HL-60/S4 treated with phorbol 12-myristate 13-acetate at 8.2 ng/mL for 4 days and 3 days (cell line): ENCODE data around the gene DIAPH1.

Experiments used
- in situ Hi-C: fragments of 300-500 bp; cut with MboI; formaldehyde crosslinking; loops from 2 replicates; pipeline ENCODE4 v1.15.0; 2022; ENCODE audit warnings: low sequenced_read_pairs

The DIAPH1 gene

DNA sequence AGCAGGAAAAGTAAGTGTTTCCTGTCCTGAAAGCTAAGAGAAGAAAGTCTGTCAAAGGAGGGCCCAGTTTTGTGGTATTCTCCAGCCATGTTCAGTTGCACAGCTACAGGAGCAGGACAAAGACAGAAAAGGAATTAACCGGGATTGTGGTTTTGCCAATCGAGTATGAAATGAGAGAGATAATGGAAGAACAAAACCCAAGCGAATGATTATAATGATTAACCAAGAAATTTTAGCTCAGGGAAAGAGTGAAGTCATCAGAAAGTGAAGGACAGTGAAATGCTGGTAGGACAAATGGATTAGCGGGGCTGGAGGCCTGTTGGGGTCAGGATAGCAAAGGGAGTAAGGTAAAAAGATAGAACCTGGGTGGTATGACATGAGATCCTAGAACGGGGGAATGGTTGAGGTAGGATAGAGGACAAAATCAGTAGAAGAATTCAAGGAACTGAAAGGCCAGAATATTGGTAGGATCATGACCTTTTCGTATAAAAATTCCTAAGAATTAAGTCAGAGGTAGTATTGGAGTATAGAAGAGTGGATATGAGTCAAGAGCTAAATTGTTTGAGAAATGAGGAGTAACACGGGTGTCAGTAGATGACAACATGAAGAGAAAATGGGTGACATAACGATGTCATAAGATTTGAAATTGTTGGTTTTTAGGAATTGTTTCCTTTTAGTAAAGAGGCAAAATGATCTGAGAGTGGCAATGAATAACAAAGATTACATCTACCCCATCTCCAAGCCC, 52.8 kb downstream of the DIAPH1 start:
- in situ Hi-C loops = no loop called here

DNA sequence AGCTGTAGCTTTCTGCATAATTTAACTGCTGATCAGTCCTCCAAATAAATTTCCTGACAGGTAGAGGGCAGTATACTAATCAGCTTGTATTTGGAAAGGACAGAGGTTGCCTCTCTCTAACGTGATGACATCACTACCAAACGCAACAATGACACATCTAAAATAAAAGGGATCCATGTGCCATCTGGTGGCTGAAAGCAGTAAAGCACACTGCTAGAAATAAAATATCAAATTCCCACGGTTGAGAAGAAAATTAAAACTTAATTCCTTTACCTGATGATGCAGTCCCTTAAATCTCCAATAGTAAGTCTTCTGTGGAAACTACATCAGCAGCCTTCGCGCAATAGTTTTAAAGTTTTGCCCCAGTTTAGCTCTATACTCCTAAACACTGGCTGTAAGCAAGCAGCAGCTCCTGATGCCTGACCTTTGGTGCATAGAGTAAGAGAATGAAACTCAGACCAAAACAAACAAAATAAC, 54.5 kb downstream of the DIAPH1 start:
- in situ Hi-C loops = no loop called here

DNA sequence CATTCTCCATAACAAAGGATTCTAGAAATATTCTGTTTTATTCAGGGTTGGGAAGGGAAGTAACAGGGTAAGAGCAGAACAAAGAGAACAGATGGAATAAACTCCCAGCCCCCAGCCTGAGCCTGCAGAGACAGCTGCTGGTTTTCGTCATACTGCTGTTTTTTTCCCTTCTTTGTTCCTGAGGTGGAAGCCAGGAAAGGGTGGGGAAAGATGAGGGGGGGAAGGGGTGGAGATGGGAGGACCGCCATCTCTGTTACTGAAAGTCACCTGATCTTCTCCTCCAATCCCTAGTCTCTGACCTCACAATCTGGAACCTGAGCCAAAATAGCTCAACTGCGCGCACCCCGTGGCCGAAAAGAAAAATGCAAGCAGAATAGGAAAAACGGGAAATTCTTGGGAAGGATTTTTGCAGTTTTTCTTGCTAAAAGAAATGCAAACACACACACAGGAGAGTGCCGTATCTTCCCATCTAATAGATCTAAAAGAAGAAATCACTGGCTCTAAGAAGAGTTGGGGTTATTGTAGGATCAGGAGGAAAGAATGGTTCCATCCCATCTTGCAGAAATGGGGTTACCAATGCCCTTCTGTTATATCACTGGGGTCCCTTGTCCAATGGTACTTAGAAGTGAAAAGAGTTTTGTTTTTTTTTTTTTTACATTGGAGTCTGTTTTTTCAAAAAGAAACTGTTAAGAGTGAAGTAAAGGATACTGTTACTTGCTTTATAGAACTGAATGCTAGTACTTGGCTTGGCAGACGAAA, 57.9 kb downstream of the DIAPH1 start:
- in situ Hi-C loops = no loop called here

DNA sequence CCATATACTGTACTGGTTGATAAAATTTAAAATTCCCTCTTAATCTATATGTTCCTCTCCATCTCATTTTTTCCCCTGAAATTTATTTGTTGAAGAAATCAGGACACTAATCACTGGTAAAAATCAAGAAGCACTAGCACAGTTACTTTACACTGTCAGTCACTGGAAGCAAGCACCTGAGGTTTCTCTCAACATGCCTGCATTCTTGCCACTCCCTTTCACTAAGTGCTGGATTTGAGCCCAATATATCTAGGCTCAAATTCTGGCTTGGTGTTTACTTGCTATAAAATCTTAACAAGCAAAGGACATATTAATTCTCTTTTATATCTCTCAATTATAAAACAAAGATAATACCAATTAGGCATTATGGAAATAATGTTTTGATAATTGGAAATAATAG, 58.6 kb downstream of the DIAPH1 start:
- in situ Hi-C loops = no loop called here

DNA sequence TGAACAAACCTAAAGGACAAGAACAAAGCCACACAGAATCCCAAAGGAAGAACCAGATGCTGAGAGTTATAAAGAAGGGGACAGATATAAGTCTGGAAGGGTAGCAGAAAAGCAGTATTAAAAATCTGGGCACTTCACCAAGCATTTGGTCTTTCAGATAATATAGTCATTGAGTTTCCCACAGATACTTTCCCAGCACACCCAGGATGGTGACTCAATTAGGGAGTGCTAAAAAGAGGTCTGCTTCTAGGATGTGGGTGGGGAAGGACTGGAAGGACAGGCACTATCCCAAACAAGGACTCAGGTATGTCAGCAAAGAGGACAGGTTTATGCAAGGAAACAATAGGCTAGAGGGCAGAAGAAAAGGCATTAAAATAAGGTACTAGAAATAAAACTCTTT, 59.3 kb downstream of the DIAPH1 start:
- in situ Hi-C loops = loop anchor here (10.0 kb wide), 1 partner anchor 145 kb away; the partner anchor contains the start of genes PCDHGA10 and PCDHGB7

DNA sequence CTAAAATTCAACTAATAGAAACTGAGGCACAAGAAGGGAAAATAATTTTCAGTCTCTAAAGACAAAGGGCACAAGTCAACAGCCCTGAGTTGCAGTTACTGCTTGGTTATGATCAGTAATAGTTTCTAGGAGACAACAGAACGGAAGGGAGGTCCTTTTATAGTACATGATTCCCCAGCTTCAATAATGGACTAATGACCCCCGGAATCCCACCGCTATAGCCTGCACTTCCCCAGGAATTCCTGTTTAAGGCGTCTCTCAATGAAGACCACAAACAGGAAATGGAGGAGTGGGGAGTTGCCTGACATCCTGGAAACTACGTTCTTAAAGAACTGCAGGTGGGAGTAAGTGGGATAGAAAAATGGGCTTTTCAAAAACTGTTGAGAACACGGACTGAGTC, 60.6 kb downstream of the DIAPH1 start:
- in situ Hi-C loops = loop anchor here (10.0 kb wide), 1 partner anchor 143 kb away; the partner anchor contains the start of genes PCDHGA10 and PCDHGB7

DNA sequence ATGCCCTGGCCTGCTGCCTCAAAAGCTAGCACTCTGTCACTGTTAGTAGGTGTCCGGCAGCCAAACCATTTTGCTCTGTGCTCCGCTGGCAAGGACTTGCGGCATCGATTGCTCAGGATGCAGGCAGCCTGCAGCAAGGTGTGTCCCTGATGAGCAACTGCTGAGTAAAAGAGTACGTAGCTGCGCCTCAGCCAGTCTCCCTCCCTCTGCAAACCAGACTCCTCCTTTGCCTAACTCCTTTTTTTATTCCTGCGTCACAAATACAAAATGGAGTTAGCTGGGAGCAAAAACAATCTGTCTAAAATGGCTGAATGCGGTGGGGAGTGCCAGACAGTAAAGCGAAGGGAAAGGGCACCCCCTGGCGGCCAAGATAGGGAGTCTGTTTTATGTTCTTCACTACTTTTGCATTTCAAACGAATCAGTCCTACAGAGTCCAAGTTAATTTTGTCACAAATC, 61.1 kb downstream of the DIAPH1 start:
- in situ Hi-C loops = loop anchor here (10.0 kb wide), 1 partner anchor 143 kb away; the partner anchor contains the start of genes PCDHGA10 and PCDHGB7

DNA sequence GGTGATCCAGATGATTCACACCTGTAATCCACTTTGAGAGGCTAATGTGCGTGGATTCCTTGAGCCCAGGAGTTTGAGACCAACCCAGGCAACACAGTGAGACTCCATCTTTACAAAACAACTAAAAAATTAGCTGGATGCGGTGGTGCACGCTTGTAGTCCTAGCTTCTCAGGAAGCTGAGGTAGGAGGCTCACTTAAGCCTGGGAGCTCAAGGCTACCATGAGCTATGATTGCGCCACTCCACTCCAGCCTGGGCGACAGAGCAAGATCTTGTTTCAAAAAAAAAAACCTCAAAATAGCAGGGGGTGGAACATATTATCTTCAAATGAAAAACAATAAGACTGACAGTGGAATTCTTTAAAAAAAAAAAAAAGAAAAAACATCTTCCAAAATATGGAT, 70.9 kb downstream of the DIAPH1 start:
- in situ Hi-C loops = no loop called here

DNA sequence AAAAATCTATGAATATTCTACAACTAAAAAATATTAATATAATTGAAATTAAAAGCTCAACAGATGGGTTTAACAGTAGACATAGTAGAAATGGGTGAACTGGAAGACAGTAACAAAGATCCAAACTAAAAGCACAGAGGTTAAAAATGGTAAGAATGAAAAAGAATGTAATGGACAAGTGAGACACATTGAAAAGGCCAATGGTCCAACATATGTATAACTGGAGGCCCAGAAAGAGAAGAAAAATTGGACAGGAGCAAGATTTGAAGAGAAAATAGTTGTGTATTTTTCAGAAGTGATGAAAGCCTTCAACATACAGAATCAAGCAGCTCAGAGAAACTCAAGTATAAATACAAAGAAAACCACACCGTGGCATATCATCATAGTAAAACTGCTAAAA, 71.3 kb downstream of the DIAPH1 start:
- in situ Hi-C loops = no loop called here

DNA sequence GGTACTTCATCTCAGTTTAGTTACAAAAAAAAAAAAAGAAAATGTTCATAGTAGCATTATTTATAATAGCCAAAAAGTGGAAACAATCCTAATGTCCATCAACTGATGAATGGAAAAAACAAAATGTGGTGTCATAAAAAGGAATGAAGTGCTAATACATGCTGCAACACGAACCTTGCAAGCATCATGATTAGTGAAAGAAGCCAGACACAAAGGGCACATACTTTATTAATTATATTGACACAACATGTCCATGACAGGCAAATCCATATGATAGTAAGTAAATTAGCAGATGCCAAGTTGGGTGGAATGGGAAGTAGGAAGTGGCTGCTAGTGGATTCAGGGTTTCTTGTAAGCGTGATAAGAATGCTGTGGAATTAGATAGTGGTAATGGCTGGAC, 75.7 kb downstream of the DIAPH1 start:
- in situ Hi-C loops = no loop called here

DNA sequence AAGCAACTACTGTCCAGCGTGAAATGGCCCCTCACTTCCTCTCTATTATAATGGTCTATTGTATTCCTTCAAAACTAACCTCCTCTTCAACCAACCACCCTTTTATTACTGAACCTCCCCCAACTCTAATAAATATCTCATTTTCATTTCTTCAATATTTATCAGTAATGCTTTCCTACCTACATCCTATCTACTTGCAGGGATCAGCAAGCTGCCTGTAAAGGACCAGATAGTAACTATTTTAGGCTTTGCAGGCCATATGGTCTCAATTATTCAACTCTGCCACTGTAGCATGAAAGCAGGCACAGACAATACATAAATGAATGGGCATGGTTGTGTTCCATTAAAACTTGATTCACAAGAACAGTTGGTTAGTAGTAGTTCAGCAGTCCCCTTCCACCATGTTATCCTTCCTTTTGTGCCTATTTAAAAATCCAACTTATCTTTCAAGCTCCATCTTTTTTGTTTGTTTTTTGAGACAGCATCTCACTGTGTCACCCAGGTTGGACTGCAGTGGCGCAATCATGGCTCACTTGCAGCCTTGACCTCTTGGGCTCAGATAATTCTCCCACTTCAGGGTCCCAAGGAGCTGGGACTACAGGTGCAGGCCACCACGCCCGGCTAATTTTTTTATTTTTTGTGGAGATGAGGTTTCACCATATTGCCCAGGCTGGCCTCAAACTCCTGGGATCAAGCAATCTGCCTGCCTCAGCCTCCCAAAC, 84.1 kb downstream of the DIAPH1 start:
- in situ Hi-C loops = no loop called here

DNA sequence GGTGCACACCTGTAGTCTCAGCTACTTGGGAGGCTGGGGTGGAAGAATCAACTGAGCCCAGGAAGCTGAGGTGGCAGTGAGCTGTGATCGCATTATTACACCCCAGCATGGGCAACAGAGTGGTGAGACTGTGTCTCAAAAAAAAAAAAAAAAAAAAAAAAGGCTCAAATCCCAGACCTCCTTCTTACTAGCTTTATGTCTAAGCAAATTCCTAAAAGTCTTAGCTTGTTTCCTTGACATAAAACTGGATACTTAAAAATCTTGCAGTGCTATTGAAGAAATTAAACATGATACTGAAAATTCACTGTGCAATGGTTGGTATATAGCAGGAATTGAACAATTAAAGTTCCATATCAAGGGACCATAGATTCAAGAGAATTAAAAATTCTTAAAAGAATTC, 84.9 kb downstream of the DIAPH1 start:
- in situ Hi-C loops = no loop called here

DNA sequence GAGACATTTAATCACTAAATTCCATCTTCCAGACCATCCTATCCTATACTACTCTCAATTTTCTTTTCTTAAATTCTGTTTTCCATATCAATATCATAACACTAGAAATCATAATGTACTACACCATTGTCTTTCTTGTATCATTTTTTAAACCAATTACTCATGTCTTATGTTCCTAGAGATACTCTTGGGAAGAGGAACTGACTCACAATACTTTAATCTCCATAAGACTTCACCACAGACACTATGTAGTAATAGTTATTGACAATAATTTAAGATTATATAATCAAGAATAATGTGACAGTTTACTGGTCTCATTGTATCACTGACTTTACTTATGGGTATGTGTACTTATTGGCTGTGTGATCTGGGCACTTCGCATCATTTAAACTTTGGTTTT, 86.1 kb downstream of the DIAPH1 start:
- in situ Hi-C loops = no loop called here

DNA sequence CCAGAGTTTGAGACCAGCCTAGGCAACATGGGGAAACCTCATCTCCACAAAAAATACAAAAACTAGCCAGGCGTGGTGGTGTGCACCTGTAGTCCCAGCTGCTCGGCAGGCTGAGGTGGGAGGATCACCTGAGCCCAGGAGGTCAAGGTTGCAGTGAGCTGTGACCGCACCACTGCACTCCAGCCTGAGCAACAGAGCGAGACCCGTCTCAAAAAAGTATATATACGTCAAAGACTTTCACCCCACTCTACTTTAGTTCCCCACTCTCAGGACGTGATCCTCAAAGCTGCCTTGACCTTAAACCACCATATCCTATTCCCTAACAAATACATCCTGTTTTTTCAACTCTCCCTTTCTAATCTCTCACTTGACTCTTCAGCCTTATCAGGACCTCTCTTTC, 88.9 kb downstream of the DIAPH1 start:
- in situ Hi-C loops = loop anchor here (10.0 kb wide), 1 partner anchor 115 kb away; the partner anchor contains the start of genes PCDHGA10 and PCDHGB7

DNA sequence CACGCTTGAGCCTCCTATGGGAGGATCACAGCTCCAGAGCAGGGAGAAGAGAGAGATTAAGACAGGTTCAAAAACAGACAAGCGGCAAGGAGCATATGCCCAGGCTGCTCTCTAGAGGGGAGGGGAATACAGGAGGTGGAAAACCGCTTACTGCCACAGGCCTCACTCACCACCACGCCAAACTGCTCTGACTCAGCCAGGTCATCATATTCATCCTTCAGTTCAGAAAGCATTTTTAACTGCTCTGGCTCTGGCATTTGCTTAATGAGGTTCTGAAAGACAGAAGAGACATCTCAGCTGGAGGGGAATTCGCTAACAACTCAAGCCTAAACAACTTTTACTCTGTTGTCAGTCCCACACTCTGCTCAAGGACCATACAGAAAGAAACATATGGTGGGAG, 89.8 kb downstream of the DIAPH1 start:
- in situ Hi-C loops = loop anchor here (10.0 kb wide), 1 partner anchor 114 kb away; the partner anchor contains the start of genes PCDHGA10 and PCDHGB7

DNA sequence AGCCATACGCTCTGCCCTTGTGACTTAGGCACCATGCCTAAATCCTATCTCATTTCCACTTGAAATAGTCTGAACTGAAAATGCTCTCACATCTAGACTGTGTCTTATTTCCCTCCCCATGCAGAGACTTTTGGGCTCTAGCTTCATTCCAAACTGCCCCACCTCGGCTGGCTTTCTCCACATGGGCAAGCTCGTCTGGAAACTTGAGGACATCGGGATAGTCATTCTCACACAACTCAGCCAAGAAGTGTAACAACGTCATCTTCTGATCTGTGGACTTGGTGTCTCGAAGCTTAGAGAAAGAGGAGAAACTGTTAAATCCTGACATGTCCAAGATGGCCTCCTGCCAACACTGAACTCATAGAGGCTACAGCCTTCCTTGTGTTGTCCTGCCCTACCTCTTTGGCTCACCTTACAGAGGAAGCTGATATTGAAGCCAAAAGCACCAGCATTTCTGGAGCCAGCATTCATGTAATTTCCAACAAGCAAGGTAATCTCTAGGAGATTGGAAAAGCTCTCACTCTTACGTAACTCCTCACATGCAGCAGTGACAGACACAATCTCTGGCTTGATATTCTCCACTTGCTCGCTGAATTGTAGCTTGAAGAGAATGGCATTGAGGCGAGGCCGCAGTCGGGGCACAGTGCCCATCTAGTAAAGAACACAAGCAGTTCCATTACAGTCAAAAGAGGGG, 90.4 kb downstream of the DIAPH1 start:
- in situ Hi-C loops = loop anchor here (10.0 kb wide), 1 partner anchor 114 kb away; the partner anchor contains the start of genes PCDHGA10 and PCDHGB7

DNA sequence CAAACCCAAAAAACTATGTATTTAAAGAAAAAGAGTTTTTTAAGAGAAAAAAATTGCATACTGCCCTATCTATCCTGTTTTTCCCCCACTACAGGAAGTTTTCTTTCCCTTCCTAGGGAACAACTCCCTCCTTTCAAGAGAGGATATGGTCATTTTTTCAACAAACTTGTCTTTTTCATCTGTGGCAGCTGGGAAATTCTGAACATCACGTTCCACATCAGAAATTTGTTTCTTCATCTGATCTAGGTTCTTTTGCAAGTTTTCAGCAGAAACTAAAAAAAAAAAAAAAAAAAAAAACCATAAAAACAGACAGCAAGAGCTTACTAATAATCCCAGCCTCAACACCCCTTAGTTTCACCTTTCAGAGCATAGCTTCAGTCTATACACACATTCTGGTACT, 91.4 kb downstream of the DIAPH1 start:
- in situ Hi-C loops = loop anchor here (10.0 kb wide), 1 partner anchor 113 kb away; the partner anchor contains the start of genes PCDHGA10 and PCDHGB7

DNA sequence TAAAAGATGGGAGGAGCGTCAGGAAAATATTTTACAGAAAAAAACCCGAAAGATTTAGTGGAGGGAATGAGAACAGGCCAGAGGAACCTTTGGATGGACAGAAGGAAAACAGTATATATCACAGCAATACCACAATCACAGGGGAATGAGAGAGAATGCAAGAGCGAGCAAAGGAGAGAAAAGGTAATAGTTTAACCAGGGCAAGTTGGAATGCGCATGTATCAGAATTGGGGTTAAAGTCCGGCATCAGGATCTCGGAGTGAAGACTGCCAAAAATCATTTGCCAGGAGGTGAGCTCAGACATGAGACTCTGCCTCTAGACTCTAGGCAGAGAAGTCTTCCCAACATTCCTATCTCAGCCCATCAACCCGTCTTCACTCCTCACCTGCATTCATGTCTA, 93.1 kb downstream of the DIAPH1 start:
- in situ Hi-C loops = loop anchor here (10.0 kb wide), 1 partner anchor 111 kb away; the partner anchor contains the start of genes PCDHGA10 and PCDHGB7

DNA sequence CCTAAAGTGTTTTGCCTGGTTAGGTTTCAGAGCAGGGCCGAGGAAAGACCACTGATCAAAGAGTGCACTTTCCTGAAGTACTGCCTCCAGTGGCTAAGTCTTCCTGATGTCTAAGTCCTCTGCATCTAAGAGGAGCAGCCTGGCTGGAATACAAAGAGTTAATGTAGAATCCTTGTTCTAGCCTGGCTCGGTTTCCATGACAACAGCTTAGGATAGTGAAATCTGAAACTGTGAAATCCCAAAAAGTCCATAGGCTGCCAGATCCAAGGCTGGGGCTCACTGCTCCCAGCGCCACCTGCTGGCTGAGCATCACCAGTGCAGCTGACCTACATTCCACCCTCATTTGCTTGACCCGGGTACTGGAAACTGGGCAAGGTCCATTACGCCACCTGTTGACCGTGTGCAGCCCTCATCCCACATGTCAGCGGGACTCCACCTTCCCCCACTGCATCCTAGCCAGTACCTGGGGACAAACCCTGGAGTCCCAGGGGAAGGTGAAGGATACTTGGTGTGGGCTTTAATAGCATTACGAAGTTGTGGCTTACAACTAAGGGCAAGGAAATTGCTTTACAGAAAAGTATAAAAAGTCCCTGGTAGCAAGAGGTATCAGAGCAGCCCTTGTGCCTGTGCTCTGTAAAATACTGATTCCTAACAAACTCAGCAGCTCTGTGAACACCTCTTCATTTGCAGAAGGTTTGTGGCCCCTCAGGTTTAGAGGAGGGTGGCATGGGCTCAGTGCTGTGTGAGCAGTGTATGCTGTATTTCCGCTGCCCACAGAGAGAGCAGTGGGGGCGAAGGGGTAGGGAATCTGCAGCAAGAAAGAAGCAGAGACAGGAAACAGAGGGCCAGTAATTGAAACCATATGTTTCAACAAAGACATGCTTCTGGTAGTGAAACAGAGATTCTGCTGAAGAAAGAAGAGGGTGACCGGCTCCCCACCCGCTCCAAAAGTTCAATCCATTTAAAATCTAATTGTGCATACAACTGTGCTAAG, 93.9 kb downstream of the DIAPH1 start:
- in situ Hi-C loops = loop anchor here (10.0 kb wide), 1 partner anchor 110 kb away; the partner anchor contains the start of genes PCDHGA10 and PCDHGB7
